ENCODE data around the gene RAMAC.
"Not testable (repeated sequence)": the region's sequence is repeated elsewhere in the genome, so short reads cannot be mapped to it uniquely, and the experiment has no call there.

Gene RAMAC

DNA sequence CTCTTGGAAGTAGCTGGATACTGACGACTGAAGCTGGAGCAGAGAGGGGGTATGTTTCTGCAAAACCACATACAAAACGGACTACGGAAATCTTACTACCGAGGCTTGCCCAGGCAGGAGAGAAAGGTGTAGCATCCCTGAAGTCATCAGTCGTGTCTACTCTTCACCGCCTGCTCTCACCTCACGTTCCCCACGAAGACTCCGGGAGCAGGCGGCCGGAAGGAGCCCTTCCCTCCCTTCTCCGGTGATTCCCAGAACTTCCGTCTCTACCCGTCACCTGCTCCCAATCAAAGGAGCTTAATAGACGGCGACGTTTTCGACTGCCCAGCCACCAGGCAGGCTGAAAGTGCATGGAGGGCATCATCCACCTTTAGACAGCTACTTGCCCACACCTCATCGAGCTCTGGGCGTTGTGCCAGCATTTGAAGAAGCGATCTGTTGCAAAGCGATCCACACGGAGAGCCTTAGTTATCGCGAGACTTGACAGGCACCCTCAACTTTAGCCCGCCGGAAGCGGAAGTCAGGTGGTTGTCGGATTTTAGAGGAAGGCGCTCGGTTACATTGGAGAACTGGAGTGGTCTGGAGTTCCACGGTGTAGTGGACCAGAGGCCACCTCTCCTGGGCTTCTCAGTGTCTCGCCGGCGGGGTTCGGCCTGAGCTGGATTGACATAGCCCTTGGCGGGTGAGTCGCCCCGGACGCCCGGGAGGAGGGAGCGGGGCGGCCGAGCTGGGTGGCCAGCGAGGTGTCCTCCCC, at the start of gene RAMAC:
RAMAC (plus strand) TSS at position 523 of the 754 bp plus-strand sequence. CDS start 2,809 bp downstream, outside the sequence.
- DNase-seq (peak; percentile 90), ATAC-seq (peak; percentile 97)

DNA sequence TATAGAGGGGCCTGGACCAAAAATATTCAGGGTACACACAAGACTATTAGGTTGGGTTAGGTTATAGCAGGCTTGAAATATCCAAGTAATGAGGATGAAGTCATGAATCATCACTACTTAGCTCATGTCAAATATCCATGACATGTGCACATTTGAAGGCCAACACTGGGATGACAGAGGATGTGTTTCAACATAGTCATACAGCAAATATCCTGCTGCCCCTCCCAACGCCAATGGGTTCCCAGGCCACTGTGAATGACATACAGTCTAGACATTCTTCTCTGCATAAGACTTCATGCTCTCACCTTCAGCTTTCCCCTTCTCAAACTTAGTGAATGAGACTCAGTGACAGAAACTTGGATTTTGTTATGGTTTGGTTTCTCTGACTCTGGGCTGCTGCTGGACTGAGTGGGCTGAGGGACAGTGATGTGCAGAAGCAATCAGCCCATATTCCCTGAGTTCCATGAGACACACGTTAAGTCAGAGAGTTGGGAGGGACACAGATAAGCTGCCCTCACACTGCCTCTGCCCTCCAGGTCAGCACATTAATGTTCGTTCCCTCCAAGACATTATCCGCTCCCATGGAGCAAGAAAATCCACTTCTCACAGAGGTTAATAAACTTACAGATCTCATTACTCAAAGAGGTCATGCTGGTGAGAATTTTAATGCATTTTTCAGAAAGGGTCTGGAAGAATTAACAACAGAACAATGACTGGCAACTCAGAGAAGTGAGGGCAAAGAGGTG, 48.9 kb upstream of the RAMAC start:
- no peak for ATAC-seq
- DNase-seq: no peak

DNA sequence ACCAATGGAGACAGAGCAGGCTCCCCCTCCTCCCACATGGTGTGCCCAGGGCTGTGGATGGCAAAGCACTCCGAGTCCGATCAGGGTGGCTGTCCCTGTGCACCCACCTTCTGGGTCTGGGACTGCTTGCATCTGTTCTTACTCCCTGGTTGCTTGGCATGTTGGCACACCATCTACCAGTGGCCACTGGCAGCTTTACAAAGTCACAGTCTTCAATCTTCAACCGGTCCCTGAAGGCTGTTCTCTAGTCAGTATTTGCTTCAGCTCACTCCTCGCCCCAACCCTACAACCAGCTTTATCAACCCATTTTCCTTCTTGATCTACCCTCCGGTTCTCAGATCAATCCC, 48.3 kb upstream of the RAMAC start:
- ATAC-seq: no peak
- no peak for DNase-seq

DNA sequence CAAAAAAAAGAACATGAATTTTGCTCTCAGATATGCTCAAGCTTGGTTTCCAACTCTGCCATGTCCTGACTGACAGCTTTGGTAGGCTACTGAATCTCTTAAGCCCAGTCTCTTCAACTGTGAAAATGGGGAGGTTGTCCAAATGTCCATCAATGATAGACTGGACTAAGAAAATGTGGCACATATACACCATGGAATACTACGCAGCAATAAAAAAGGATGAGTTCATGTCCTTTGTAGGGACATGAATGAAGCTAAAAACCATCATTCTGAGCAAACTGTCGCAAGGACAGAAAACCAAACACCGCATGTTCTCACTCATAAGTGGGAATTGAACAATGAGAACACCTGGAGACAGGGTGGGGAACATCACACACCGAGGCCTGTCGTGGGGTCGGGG, 46.3 kb upstream of the RAMAC start:
- DNase-seq, ATAC-seq: not testable (repeated sequence)

DNA sequence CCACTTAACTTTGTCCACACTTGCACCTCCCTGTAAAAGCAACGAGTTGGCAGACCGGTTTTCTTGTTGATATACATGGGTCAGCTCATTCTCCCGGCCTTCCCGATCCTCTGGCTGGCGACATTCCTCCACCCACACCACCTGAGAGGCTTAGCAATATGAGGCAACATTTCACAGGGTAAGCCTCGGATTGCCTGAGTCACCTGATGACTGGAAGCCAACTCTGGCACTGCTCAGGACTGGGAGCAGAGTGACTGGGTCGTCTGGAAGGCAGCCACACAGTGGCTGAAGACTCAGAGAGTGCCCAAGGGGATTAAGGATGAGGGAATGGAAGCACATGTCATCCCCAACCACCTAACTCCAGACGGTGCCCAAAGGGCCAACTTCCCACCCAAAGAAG, 43.3 kb upstream of the RAMAC start:
- no peak for DNase-seq
- no peak for ATAC-seq

DNA sequence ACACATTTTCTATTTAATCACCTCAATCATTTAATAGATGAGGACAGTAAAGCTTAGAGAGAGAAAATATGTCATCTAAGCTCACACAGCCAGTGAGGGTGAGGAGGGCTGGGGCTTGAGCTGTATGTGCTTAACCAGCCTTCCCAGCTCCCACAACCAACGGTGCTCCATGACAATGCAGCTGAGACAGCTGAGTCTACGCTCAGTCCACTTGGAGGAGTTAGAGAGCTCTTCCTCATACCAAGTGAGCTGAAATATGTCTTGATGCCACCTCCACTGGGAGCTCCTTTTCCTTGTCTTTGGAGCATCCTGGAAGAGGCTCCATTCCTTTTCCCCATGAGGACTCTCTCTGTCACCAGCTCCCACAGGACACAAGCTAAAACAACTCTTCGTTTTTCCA, 42.8 kb upstream of the RAMAC start:
- DNase-seq (no peak), ATAC-seq (no peak)

DNA sequence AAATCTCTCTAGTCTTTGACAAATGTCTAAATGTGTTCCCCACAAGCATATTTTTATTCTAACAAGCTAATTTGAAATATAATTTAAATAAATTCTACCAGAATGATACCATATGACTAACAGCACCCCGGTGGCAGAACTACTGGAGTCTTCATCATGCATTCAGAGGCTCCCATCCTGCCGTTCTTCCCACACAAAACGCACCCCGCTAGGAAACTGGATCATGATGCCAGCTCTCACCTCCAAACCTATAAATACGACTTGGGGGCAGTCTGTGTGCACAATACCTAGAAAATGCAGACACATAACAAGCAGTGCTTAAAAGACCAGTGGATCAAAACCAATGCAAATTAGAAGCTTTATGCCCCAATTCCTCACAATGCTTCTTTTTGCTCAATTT, 42.0 kb upstream of the RAMAC start:
- no peak for DNase-seq
- ATAC-seq: no peak

DNA sequence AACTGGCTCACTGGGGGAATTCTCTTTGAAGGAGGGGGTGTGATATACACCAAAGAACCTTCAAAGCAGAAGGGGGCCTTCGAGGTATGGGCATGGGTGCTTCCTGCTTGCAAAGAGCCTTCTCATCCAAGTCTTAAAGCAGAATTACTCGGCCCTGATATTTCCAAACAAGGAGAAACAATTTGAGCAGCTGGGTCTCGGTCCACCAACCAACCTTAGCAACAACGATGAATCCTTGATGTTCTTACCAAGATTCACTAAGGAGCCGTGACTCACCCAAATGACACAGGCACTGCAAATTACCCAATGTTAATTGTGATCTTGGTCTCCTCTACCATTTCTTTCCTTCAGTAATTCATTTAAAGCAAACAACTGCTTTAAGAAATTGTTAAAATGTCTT, 41.2 kb upstream of the RAMAC start:
- DNase-seq: no peak
- no peak for ATAC-seq

DNA sequence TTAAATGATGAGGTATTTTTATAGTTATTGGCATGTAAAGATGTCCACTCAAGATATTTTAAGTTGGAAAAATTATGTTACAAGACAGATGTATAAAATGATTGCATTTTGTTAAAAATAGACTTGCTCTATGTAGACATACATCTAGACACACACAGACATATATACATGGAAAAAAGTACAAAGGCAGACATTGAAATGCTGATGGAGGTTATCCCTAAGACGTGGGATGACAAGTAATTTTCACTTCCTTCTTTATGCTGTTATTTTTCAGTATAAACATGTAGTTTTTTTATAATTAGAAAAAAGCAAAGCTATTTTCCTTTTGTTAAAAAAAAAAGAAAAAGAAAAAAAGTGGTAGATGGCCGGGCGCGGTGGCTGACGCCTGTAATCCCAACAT, 40.7 kb upstream of the RAMAC start:
- DNase-seq: no peak
- ATAC-seq: no peak

DNA sequence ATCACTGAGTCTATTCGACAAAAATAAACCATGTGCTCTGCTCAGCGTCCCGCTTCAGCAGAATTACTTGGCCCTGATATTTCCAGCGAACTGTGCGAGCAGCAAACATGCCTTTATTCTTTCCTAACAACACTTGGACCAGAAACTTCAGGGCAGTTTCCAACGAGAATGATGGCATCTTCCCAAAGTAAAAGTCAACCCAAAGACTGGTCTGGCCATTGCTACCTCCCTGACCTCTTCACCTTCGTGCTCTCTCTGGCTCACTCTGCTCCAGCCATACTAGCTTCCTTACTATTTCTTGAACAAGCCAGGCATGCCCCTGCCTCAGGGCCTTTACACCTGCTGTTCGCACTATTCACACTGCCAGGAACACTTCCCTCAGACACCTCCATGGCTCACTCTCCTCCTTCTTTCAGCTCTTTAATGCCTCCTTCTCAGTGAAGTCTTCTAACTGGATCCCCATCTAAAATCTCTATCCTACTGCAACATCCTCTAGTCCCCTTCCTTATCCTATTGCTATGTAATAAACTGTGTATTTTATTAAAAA, 39.8 kb upstream of the RAMAC start:
- DNase-seq: no peak
- no peak for ATAC-seq

DNA sequence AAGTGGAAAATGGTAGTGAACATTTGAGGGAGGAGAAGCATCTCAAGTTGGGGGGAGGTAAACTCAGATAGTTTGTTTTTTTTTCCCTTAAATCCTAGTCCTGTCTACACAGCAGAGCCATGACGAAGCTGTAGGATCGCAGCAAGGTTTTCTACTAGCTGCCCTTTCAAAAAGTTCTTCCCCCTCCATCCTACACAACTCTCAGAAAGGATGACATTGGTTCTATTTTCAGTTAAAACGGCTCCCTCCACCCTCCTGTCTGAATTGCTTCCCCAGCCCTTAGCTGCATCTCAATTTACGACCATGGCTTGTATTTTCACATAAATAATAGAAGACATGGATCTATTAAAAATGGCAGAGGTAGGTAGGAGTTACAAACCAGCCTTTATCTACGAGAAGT, 35.7 kb upstream of the RAMAC start:
- ATAC-seq (no peak), DNase-seq (no peak)

DNA sequence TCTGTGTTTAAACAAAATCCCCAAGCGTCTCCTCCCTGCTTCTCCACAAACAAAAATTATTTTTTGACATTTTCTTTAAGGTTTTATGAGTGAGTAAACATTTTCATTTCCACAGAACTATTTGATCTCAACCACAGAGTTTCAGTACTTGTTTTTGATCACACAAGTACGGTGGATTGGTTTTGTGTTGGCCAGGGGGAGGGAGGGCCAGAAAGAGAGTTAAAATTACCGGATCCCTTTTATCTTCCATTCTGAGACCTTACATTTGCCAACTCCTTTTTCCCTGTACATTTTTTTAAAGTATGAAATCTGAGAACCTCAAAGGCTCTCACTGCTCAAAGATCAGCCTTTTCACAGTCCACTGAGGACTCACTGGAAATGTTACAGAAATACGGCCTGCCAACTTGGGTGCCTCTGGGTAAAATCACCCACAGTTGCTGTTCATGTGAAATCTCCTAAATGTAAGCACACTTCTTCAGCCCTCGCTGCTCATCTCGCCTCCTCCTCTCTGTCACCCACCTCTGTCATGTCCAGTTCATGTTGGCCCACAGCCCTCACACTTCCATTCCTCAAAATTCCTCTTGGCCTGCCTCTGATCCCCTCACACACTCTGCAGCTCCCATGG, 35.2 kb upstream of the RAMAC start:
- DNase-seq (no peak), ATAC-seq (peak; percentile 25)

DNA sequence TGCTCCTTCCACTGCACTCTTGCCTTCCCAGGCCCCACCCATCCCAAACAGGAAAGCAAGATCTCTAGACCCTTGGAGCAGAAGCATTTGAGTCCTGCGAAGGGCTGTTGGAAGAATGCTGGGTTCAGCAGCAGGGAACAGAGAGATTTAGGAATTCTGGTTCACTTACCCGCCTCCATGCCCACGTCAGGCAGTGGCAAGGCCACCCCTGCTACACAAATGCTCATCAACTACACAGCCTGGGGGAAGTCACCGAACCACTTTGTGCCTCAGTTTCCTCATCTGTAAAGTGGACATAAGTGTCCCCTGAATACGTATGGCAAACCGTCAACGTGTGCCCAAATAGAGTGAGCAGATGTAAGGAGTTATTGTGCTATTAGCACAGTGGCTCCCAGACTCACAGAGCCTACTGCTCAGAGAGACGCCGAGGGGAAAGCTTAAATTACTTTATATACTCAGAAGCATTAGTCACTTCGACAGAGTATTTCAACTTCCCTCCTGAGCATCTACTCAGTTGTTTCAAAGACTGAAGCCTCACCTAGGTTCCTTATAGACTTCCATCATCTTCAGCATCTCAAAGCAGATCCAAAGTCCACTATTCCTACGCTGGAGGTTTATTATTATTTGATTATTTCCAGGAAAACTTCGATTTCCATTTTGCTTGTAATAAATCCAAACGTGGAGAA, 34.4 kb upstream of the RAMAC start:
- ATAC-seq (no peak), DNase-seq (no peak)

DNA sequence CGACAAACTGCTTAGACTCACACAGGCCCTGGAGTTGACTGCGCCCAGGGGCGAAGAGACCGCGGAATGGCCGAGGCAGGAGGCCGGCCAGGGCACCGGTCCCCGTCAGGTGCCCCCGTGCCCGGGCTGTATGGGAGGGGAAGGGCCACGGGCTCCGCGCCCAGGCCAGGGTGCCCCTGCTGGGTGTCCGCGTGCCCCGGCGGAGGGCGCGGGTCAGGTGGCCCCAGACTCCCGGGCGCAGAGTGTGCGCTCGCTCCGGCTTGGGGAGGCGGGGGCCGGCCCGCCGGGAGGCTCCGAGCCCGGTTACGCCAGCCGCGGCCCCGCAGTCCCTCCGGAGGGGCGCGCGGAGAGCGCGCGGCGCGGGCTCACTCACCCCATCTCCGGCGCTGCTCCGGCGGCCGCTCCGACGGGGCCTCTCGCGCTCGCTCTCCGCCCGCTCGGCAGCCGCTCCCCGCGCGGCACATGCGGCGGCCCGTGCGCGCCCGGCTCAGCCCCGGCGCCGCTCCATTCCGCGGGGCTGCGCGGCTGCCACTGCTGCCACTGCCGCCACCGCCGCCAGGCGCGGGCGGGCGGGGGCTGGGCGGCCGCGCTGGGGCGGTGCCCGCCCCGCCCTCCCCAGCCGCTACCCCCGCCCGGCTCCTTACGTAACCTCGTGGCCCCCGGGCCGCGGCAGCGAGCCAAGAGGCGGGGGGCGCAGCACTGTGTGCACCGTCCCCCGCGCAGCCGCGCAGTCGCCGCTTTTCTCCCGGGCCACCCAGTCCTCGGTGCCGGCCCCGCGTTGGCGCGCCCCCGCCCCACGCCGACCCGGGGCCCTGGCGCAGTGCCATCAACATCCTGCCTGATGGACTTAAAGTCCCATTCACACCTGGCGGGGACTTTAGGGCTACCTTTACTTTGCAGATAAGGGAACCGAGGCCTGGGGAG, 33.6 kb upstream of the RAMAC start, which contains the start of gene HOMER2:
HOMER2 (minus strand) TSS at position 563 of the 924 bp plus-strand sequence; CDS start at position 378, 185 bp downstream.
- DNase-seq: peak; percentile 27
- peak; percentile 50 for ATAC-seq

DNA sequence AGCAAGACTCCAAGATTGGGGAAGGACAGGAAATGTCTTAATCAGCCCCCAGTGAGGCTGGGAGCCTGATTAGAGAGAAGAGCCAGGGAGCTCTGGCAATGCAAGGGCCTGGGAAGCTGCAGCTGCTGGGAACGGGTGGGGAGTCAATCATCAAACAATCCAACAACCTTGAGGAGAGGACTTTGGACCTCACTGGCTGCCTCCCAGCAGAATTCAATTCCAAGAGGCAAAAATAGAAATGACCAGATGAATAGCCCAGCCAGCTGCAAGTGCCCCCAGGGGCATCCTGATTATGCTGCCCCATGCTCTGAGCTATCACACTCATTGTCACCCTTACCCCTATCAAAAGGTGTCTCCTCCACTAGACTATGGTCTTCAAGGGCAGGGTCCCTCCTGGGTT, 27.4 kb upstream of the RAMAC start:
- ATAC-seq: no peak

DNA sequence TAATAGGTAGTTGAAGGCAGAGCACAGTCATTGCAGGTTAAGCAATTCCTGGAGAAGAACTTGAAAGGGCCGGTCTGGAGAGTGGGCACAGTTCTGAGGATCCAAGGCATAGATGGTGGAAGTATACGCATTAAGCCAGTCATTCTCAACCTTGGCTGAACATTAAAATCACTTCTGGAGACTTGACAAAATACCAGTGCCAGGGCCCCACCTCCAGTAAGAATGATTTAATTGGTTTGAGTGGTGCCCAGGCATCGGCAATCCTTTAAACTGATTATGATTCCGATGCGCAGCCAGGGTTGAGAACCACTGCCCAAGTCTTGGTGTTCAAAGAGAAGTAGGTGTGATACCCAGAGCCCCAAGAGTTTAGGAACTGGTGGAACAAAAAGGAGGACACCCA, 26.6 kb upstream of the RAMAC start:
- ATAC-seq (no peak), DNase-seq (no peak)

More for the DNA sequence above, 27.4 kb upstream of the RAMAC start:
- DNase-seq: no peak

DNA sequence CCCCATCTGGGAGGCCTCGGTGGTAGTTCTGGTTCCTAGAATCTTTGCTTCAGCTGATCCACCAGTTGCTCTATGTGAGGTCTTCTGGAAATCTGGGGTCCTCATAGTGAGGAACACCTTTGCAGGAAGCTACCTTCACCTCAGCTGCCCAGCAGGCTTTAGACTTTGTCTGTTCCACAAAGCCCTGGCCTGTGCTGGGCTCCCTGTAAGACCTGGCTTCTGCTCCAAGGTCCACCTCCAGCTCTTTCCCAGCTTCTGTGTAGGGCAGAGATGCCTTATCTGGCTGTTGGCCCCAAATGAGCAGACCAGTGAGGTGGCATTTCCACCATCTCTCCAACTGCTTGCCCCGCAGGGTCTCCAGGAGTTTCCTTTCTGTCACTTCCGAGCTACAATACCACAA, 25.2 kb upstream of the RAMAC start:
- no peak for ATAC-seq
- DNase-seq: no peak

DNA sequence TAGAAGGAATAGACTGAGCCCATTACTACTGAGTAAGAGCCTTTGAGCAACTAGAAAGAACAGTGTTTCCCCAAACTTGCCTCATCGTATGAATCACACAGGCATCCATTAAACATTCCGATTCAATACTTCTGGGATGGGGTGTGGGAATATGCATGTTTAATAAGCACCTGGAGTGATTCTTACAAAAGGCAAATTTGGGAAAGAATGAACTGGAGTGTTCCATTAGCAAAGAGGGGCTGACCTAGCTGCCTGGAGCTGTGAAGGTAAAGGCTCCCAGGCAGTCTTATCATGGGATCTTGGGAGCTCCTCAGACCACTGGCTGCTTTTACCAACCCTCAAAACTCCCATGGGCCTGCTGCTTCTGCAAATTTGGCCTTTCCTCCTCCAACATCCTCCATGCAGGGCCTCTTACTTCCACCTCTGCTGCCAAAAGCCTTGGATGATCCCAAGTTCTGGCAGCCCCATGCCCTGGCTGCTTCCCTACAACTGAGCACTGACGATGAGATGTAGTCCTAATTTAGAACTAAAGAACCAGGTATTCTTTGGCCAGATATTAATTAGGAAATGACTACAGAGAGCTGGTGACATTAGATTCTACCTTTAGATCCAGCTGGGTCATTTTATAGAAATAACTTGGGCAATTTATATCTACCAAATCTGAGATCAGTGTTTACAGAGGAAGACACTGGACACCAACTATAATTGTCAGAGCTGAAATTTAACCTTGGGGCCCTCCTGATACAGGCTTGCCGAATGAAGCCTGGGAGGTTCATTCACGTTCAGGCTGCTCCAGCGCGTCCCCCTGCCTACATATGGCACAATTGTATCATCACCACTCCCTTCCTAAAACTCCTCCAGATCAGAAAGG, 22.3 kb upstream of the RAMAC start:
- DNase-seq (no peak), ATAC-seq (no peak)

DNA sequence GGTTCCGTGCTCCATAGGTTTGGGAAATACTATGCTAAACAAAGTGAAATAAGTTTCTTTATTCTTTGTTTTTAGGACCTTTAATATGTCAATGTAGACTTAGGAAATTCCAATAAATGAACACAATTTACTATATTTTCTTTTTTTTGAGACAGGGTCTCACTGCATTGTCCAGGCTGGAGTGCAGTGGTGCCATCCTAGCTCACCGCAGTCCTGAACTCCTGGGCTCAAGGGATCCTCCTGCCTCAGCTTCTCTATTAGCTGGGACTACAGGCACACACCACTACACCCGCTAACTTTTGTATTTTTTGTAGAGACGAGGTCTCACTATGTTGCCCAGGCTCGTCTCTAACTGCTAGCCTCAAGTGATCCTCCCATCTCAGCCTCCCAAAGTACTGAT, 21.1 kb upstream of the RAMAC start:
- ATAC-seq (no peak), DNase-seq (no peak)

DNA sequence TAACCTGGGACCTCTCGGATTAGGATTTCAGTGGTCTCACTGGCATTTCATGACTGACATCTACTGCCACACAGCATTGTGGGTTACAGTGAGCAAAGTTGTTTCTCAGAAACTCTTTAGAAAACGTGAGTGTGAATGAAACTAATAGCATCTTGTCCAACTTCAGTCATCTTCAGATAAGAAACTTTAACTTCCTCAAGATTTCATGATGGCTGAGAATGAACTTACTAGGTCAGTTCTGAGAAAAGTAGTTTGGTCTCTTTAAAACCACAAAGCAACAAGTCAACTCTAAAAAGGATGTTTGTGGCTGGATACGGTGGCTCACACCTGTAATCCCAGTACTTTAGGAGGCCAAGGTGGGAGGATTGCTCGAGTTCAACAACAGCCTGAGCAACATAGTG, 19.3 kb upstream of the RAMAC start:
- ATAC-seq (peak; percentile 71), DNase-seq (no peak)
